Kidney (tissue), 14 donors: ENCODE measurements around the gene DRICH1. TPM values are rescaled to one million over a fixed set of nuclear protein-coding genes. Genes with fewer than 3 reads are reported as not detected.
"Not testable (repeated sequence)": the region's sequence is repeated elsewhere in the genome, so short reads cannot be mapped to it uniquely, and the experiment has no call there.

Source experiments
- DNase-seq, 5 donors: peaks; one replicate each; pipeline ENCODE4 v3.0.0-alpha.2; 2013 to 2020
- FAIRE-seq: peaks from 2 replicates; lab custom pipeline; 2012; peaks lifted over from hg19 to GRCh38; lab: Jason Lieb, UNC
- H3K27ac ChIP-seq, 2 donors: one replicate each; pipeline ENCODE4 v1.7.0; 2013; ENCODE audit warnings: low read depth in 2 of 2, low read length in 2 of 2, inconsistent platforms in 1 of 2
- H3K27me3 ChIP-seq: one replicate; pipeline ENCODE4 v1.7.1; 2013; ENCODE audit warnings: low read length, inconsistent platforms; ENCODE audit not compliant: control insufficient read depth, insufficient read depth
- H3K36me3 ChIP-seq, 3 donors: one replicate each; pipeline versions ENCODE4 v1.7.0 to v1.7.1; 2013; ENCODE audit warnings: low read length in 3 of 3, control low read depth in 1 of 3, inconsistent platforms in 1 of 3; ENCODE audit not compliant: insufficient read depth in 3 of 3, control insufficient read depth in 2 of 3
- H3K4me1 ChIP-seq, 3 donors: one replicate each; pipeline versions ENCODE4 v1.7.0 to v1.7.1; 2013; ENCODE audit warnings: low read length in 3 of 3, inconsistent platforms in 1 of 3, low read depth in 1 of 3; ENCODE audit not compliant: control insufficient read depth in 2 of 3, insufficient read depth in 2 of 3
- H3K4me3 ChIP-seq, 3 donors: one replicate each; pipeline versions ENCODE4 v1.7.0 to v1.8.1; 2013; ENCODE audit warnings: low read length in 3 of 3, control low read depth in 1 of 3, inconsistent platforms in 1 of 3
- H3K9ac ChIP-seq, 3 donors: one replicate each; pipeline versions ENCODE4 v1.7.0 to v1.7.1; 2013; ENCODE audit warnings: low read length in 3 of 3, control low read depth in 1 of 3, inconsistent platforms in 1 of 3
- H3K9me3 ChIP-seq, 3 donors: one replicate each; pipeline versions ENCODE4 v1.7.0 to v1.7.1; 2013; ENCODE audit warnings: low read length in 3 of 3, control low read depth in 1 of 3, inconsistent platforms in 1 of 3; ENCODE audit not compliant: control insufficient read depth in 2 of 3, insufficient read depth in 1 of 3
- CTCF ChIP-seq: IDR thresholded peaks from 3 replicates; pipeline ENCODE4 v1.5.1; 2012; ENCODE audit warnings: mild to moderate bottlenecking, moderate library complexity, borderline replicate concordance; ENCODE audit not compliant: insufficient read depth; ENCODE audit errors: extremely low read depth
- intact Hi-C: fragments of 100-400 bp; cut with DNase I; formaldehyde crosslinking; loops from one replicate; pipeline ENCODE4 v1.11.1; 2022
- polyA plus RNA-seq: library from polyadenylated mRNA; stranded (reverse); fragments of 350-450 nt; fragmentation: Illumina TruSeq; extraction: RNeasy Lipid Tissue Mini Kit (QIAGEN cat#74804); gene quantifications from one replicate; pipeline ENCODE4 v1.2.3, GENCODE V29; 2014; ENCODE audit warnings: low read depth, low replicate concordance; ENCODE audit not compliant: insufficient read depth
- total RNA-seq: library from RNA; stranded (reverse); fragmentation: NEBNext Ultra II Directional; extraction: Animal tissue kit (Norgen Biotek cat#: 25700); gene quantifications from one replicate; pipeline ENCODE4 v1.2.1, GENCODE V29; 2021
- donor health status: control.
- donor health status: control.
- donor health status: control.
- donor health status: control.
- donor health status: control.
- donor health status: DM: yes; HTN: yes; CAD: no.
- donor health status: Normal renal cell carcinoma (clear cell type).

DRICH1 gene
- total and polyA plus RNA-seq, 2 donors from 2014 or later: 1.1 to 1.3 TPM

GRCh38 chr22:23603266-23603665, 28.9 kb downstream of the DRICH1 start:
- FAIRE-seq (no peak), DNase-seq (no peak)
- Histone ChIP-seq H3K4me1 (no peaks in the 10 kb centered on the region), H3K27ac (no peak overlapping the region), H3K9me3 (no peaks in the 10 kb centered on the region), H3K9ac (no peak overlapping the region), H3K27me3 (no peaks in the 10 kb centered on the region), H3K4me3 (no peak overlapping the region), H3K36me3 (peaks cover 0 to under 1% (median 0%) of the 10 kb centered on the region in 3 donors)
- TF ChIP-seq CTCF: no peak
- intact Hi-C loops: no loop called here

- no peak for TF ChIP-seq CTCF
- no peaks in the 10 kb centered on the region for H3K27me3 ChIP-seq
- H3K9me3 ChIP-seq: no peaks in the 10 kb centered on the region
- H3K9ac ChIP-seq: no peak overlapping the region
- intact Hi-C loops: no loop called here
- FAIRE-seq (no peak), DNase-seq (no peak)
- no peak overlapping the region for H3K4me3 ChIP-seq
- H3K27ac ChIP-seq: no peak overlapping the region
- no peaks in the 10 kb centered on the region for H3K36me3 ChIP-seq
- H3K4me1 ChIP-seq: no peaks in the 10 kb centered on the region
Observed at GRCh38 chr22:23598805-23599518, 33.2 kb downstream of the DRICH1 start.

- H3K36me3 ChIP-seq, H3K4me1 ChIP-seq, H3K27ac ChIP-seq, H3K4me3 ChIP-seq, DNase-seq, H3K9me3 ChIP-seq, intact Hi-C loops, H3K9ac ChIP-seq, H3K27me3 ChIP-seq, FAIRE-seq: not testable (repeated sequence)
Observed at GRCh38 chr22:23597576-23598268, 34.4 kb downstream of the DRICH1 start.

GRCh38 chr22:23595904-23596303, 36.2 kb downstream of the DRICH1 start:
- FAIRE-seq, H3K36me3 ChIP-seq, H3K9ac ChIP-seq, H3K4me1 ChIP-seq, H3K4me3 ChIP-seq, H3K27me3 ChIP-seq, H3K27ac ChIP-seq, DNase-seq, H3K9me3 ChIP-seq, intact Hi-C loops: not testable (repeated sequence)
